NCI-H510A treated with DMSO at 0.1 percent for 48 hours (cell line): ENCODE results near the gene HIC1.
A peak's percentile ranks its signal among the peaks of the same experiment; 100 is the strongest.

ENCODE experiments used
- DNase-seq: peaks from one replicate; lab custom pipeline; 2025; lab: John Stamatoyannopoulos, UW

HIC1 gene

GRCh38 chr17:2044263-2044894 lies 10.5 kb upstream of the HIC1 start:
- DNase-seq, result no peak

- DNase-seq, result no peak
These were observed 7.3 kb upstream of the HIC1 start for GRCh38 chr17:2047590-2047989.

DNA sequence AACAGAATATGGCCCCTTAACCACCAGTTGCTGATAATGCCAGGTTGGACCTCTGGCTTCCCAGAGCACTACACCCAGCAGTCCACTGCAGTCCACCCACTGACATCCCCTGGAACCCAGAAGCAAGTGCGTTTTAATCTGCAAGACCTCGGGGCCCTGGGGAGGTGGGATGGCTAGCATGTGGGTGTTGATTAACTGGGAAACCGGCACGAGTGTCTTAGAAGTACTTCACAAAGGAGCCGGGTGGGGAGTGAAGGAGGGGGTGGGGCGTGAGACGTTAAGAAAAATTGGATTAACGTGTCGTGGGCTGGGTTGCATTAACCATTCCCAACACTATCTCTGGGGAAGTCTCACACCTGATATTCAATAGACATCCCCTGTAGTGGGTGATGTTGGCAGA lies 6.1 kb upstream of the HIC1 start:
- no peak for DNase-seq

- DNase-seq, result peak; percentile 16
These were observed 5.3 kb upstream of the HIC1 start for GRCh38 chr17:2049333-2050299.

DNA sequence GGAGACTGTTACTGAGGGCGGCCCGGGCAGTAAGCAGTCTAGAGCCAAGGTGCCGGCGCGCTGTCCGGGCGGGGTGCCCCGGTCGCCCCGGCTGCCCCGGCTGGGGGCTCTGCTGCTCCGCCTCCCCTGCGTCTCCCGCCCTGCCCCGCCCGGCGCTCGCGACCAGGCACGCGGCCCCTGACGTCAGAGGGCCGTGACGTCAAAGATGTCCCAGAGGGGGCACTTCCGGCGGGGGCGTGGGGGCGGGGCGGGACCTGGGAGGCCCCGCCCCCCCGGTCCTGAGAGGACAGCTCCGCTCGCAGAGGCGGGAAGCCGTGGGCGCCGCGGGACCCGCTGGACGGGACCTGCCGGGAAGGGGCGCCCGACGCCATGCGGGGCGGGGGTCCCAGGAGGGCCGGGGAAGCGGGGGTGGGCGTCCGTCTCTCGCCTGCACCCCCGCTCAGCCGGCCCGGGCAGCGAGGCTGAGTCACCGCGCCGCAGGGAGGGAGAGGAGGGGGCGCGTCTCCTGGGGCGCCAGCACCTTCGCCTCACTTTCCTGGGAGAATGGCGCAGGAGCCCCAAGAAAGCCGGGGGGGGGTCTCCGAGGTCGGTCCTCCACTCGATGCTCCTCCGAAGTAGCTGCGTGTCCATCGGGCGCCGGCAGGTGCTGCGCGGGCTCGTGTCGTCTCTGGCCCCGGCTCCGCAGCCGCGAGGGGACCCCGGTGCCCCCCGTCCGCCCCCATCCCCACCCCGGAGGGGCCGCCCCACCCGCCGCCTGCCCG lies 4.4 kb upstream of the HIC1 start:
- no peak for DNase-seq

DNA sequence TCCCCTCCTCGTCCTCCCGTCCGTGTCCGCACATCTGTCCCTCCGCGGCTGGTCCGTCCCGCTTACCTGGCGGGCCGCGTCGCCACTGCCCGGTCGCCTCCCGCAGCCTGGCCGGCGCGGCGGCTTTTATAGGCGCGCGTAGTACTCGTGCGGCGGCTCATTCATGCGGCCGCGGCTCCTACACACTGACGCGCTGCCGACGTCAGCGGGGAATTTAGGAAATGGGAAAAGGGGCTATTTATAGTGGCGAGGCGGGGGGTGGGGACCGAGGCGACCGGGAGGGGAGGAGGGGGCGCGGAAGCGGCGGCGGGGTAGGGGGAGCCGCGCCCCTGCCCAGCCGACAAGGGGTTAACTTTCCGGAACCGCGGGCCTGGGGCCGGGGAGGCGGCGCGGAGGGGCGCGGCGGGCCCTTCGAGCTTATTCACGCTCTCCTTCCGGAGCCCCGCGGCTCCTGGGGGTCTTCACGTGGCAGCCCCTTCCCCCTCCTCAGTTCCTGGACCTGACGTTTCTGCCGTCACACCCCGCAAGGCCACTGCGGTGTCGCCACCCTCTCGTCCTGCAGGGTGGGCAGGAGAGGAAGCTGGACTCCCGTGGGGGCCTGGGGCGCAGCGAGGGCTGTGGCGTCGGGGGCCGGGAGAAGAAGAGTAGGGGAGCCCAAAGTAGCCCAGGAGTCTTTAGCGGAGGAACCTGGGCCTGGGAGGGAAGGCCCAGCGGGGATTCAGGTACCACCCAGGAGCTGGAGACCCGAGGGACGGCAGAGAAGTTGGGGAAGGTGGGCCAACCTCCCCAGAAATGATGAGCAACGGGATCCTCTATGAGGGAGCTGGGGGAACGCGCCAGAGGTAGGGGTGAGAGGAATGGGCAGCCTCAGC lies 3.6 kb upstream of the HIC1 start:
- DNase-seq, result no peak

GRCh38 chr17:2051933-2052559 lies 2.9 kb upstream of the HIC1 start:
- DNase-seq, result no peak

DNA sequence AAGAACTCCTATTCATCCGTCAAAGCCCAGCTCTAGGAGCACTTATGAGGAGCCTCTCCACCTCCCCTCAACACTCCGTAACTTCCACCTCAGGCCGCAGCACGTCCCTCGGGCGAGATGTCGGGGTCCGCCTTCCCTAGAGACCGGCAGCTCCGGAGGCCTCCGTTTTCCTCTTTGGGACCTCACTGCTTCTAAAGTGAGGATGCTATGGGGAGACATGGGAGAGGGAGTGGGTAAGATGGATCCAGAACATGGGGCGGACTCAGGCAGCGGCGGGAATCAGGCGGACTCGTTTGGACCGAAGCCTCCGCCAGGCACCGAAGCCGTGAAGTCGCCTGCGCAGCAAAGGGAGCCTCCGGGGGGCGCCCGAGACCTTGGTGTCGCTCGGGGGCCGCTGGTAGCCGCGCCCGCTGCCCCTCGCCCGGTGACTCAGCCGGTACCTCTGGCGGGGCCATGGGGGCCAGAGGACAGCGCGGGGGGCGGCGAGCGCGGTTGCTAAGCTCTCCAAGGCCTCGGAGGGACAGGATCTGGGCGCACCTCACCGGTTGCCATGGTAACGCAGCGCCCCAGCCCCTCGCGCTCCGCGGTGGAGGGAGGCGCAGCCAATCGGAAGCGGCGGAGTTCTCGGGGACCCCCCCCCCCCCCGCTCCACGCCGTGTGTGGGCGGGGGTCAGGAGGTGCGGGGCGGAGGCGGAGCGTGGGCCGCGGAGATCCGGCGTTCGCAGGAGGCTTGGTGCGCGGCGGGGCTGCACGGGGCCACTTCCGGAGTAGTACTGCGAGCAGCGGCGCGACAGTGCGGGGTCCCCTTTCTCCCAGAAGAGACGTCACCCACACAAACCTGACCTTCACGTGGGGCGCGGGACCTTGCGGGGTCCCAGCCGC lies 1.3 kb upstream of the HIC1 start:
- DNase-seq, result peak; percentile 18

DNA sequence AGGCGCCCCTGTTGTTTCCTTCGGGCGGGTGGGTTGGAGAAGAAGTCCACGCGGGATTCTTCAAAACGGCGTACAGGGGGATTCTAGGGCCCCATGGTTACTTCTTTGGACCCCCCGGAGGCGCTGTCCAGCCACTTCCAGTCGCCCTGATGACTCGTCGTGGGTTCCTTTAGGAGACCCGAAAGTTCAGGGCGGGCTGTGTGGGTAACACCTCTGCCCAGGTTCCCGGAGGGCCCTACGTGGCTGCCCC lies 716 bp upstream of the HIC1 start:
- DNase-seq, result no peak

DNA sequence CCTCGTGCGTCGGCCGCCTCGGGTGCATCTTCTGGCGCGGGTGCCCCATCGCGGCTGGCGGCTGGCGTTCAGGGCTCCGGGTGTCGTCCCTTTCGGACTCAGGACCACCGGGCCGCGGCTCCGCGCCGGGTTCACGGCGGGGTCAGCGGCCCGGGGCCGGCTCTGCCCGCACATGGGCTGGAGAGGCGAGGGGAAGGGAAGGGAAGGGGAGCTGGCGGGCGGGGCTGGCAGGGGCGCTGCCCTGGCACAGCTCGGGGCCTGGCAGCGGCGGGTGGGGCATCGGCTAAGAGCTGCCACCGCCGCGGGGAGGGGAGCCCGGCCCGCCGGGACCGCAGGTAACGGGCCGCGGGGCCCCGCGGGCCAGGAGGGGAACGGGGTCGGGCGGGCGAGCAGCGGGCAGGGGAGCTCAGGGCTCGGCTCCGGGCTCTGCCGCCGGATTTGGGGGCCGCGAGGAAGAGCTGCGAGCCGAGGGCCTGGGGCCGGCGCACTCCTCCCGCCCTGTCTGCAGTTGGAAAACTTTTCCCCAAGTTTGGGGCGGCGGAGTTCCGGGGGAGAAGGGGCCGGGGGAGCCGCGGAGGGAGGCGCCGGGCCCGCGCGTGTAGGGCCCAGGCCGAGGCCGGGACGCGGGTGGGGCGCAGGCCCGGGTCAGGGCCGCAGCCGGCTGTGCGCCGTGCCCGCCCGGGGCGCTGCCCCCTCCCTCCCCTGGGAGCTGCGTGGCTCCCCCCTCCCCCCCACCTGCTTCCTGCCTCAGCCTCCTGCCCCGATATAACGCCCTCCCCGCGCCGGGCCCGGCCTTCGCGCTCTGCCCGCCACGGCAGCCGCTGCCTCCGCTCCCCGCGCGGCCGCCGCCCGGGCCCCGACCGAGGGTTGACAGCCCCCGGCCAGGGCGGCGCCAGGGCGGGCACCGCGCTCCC lies 646 bp downstream of the HIC1 start:
- no peak for DNase-seq

GRCh38 chr17:2056206-2057174 lies 1.6 kb downstream of the HIC1 start:
- DNase-seq, result no peak

DNA sequence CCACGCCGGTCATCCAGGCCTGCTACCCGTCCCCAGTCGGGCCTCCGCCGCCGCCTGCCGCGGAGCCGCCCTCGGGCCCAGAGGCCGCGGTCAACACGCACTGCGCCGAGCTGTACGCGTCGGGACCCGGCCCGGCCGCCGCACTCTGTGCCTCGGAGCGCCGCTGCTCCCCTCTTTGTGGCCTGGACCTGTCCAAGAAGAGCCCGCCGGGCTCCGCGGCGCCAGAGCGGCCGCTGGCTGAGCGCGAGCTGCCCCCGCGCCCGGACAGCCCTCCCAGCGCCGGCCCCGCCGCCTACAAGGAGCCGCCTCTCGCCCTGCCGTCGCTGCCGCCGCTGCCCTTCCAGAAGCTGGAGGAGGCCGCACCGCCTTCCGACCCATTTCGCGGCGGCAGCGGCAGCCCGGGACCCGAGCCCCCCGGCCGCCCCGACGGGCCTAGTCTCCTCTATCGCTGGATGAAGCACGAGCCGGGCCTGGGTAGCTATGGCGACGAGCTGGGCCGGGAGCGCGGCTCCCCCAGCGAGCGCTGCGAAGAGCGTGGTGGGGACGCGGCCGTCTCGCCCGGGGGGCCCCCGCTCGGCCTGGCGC lies 2.4 kb downstream of the HIC1 start:
- no peak for DNase-seq

- DNase-seq, result no peak
These were observed 3.1 kb downstream of the HIC1 start for GRCh38 chr17:2057760-2058585.

- DNase-seq, result no peak
These were observed 4.0 kb downstream of the HIC1 start for GRCh38 chr17:2058586-2059546.

DNA sequence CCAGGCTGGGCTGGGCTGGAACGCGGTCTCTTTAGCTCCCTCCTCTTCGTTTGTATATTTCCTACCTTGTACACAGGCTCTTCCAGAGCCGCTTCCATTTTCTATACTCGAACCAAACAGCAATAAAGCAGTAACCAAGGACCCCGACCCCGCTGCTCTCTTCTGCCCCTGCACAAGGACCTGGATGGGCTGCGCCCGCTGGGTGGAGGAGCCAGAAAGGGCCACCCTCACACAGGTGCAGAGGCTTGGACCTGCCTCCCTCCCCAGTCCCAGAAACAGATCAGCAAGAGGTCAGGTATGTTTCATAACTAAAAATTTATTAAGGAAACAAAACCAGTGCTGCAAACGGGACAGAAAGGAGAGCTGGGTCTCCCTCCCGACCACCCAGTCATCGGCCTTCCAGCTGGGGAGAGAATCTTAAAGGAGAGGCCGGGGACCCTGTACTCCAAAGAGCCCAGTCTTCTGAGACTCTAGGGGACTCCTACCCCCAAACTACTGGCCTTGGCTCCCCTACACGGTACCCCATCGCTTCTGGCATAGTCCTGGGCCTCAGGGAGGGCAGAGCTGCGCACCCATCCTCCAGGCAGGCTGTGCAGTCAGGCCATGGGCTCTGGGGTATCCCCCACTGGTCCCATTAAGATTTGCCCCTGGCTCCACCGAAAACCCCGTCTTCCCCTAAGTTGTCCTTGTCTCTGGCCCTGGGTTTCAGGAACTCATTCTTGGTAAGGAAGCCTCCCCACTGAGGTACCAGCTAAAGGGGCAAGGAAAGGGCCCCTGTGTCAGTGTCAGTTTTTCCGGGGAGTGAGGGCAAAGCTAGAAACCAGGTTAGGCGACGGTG lies 4.9 kb downstream of the HIC1 start:
- no peak for DNase-seq
